Upper lobe of left lung (tissue), 6 donors: Measurements from ENCODE around the gene RPL12. TPM values are rescaled to one million over a fixed set of nuclear protein-coding genes. Genes with fewer than 3 reads are reported as not detected.

Experiments
- ATAC-seq, 2 donors: fragments of 200-7000 bp; cut with Tn5 transposase; one replicate each; pipeline ENCODE4 v1.9.1; 2022; ENCODE audit warnings: mild to moderate bottlenecking in 2 of 2, moderate library complexity in 2 of 2; ENCODE audit not compliant: low FRiP score in 2 of 2
- DNase-seq, 2 donors: peaks; one replicate each; pipeline ENCODE4 v3.0.0-alpha.2; 2019 to 2020
- H3K27ac ChIP-seq, 4 donors: fragments of 200-600 bp; sonication (generic); one replicate each; pipeline ENCODE4 v1.5.1; 2016 to 2019
- H3K27me3 ChIP-seq, 4 donors: fragments of 200-600 bp; sonication (generic); one replicate each; pipeline ENCODE4 v1.5.1; 2017 to 2019
- H3K36me3 ChIP-seq, 4 donors: fragments of 200-600 bp; sonication (generic); one replicate each; pipeline ENCODE4 v1.5.1; 2016 to 2019
- H3K4me1 ChIP-seq, 4 donors: fragments of 200-600 bp; sonication (generic); one replicate each; pipeline ENCODE4 v1.5.1; 2018 to 2019
- H3K4me3 ChIP-seq, 4 donors: fragments of 200-600 bp; sonication (generic); one replicate each; pipeline ENCODE4 v1.5.1; 2017 to 2019; ENCODE audit warnings: mild to moderate bottlenecking in 2 of 4, moderate library complexity in 1 of 4
- H3K9me3 ChIP-seq, 4 donors: fragments of 200-600 bp; sonication (generic); one replicate each; pipeline ENCODE4 v1.5.1; 2018 to 2019
- EP300 ChIP-seq, 4 donors: sonication (generic); formaldehyde crosslinking; IDR thresholded peaks; one replicate each; pipeline ENCODE4 v1.5.1; 2017; ENCODE audit warnings: antibody characterized with exemption in 4 of 4, control low read depth in 2 of 4
- POLR2A ChIP-seq, 4 donors: fragments of 450-650 bp; IDR thresholded peaks; one replicate each; pipeline ENCODE4 v1.5.1; 2016 to 2017; ENCODE audit warnings: antibody characterized with exemption in 4 of 4, mild to moderate bottlenecking in 2 of 4
- POLR2AphosphoS5 ChIP-seq, 2 donors: sonication (generic); formaldehyde crosslinking; IDR thresholded peaks; one replicate each; pipeline ENCODE4 v1.5.1; 2017; ENCODE audit warnings: antibody characterized with exemption in 2 of 2
- WGBS, 2 donors: methylation state at CpG; one replicate each; pipeline ENCODE4 v1.1.5; 2017 to 2018; 5-methylcytosine and 5-hydroxymethylcytosine counted together
- total RNA-seq, 6 donors: library from RNA; depleted of rRNA in 4 of 6; stranded (reverse); fragments of >200 nt in 4 of 6; gene quantifications; one replicate each; pipeline versions ENCODE4 v1.1.0 to v1.2.1, GENCODE V29; 2016 to 2021
- TF ChIP-seq, protein P1 (sequence below), 6 experiments: fragments of 450-650 bp in 4 of 6; fragments of 200-600 bp in 2 of 6; sonication (generic) in 2 of 6; IDR thresholded peaks; one replicate each; pipeline ENCODE4 v1.5.1; 2016 to 2019; ENCODE audit warnings: antibody characterized with exemption in 6 of 6
- donor health status: DM: no; HTN: no; CAD: no; lungs with moderate emphysema.
- donor health status: DM: no; HTN: yes; CAD: no; lungs with severe emphysema.

Gene RPL12
- total RNA-seq, 6 donors from 2014 or later: 841 to 1,291 (median 1,060) TPM

DNA sequence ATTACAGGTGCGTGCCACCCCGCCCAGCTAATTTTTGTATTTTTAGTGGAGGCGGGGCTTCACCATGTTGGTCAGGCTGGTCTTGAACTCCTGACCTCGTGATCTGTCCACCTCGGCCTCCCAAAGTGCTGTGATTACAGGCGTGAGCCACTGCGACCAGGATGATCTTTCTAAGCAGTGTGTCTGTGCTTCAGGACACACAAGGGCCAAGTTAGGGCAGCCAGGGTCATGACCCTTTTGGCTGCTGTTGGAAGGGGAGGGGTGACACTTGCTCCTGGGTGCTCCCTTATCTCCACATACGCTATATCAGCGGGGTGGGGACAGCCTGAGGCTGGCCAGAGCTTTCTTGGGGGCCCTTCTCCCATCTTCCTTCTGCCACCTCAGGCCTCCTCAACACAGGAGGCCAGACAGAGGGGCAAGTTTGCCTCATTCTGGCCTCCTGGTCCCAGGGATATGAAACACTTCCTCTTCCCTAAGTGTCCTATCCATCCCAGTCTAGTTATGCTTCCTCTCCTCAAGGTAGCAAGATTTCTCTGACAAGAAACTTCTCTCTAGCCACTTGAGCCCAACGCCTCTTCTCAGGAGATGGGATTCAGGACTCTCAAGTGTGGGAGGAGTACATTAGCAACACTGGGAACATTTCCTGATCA is 28.9 kb downstream of the RPL12 start:
- 88 to 94% methylated on average over 4 to 10 of the region's 10 CpGs for WGBS, 2 donors
- peaks cover 23 to 42% (median 26%) of the 10 kb centered on the region in 4 donors for H3K4me1 ChIP-seq

DNA sequence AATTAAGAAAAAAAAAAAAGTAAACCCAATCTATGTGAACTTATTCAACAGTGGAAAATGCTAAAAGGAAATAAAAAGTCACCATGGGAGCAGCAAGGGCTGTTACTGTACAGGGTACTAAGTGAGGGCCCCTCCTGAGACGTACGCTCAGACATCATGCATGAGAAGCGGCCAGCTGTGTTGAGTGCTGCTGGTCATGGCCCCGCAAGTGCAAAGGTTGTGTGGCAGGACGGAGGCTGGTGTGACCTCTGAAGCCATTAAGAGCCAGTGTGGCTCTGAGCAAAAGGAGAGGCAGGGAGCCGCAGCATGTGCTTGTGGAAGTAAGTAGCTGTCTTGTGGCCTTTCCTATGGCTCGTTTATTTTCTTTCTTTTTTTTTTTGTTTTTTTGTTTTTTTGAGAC is 30.1 kb downstream of the RPL12 start:
- Histone ChIP-seq H3K27ac (no peak overlapping the region), H3K4me1 (peaks cover 23 to 33% (median 26%) of the 10 kb centered on the region in 4 donors), H3K27me3 (no peaks in the 10 kb centered on the region), H3K9me3 (no peaks in the 10 kb centered on the region), H3K4me3 (no peak overlapping the region), H3K36me3 (no peaks in the 10 kb centered on the region)
- DNase-seq (no peak), ATAC-seq (no peak)
- TF ChIP-seq POLR2A (IDR thresholded peaks at IDR 0.05): no peak
- TF ChIP-seq POLR2AphosphoS5 (IDR thresholded peaks at IDR 0.05): no peak
- TF ChIP-seq, protein P1, sequence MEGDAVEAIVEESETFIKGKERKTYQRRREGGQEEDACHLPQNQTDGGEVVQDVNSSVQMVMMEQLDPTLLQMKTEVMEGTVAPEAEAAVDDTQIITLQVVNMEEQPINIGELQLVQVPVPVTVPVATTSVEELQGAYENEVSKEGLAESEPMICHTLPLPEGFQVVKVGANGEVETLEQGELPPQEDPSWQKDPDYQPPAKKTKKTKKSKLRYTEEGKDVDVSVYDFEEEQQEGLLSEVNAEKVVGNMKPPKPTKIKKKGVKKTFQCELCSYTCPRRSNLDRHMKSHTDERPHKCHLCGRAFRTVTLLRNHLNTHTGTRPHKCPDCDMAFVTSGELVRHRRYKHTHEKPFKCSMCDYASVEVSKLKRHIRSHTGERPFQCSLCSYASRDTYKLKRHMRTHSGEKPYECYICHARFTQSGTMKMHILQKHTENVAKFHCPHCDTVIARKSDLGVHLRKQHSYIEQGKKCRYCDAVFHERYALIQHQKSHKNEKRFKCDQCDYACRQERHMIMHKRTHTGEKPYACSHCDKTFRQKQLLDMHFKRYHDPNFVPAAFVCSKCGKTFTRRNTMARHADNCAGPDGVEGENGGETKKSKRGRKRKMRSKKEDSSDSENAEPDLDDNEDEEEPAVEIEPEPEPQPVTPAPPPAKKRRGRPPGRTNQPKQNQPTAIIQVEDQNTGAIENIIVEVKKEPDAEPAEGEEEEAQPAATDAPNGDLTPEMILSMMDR (IDR thresholded peaks at IDR 0.05): no peak
- TF ChIP-seq EP300 (IDR thresholded peaks at IDR 0.05): no peak
- 86 to 87% methylated on average over 7 of the region's 7 CpGs for WGBS, 2 donors

More for the DNA sequence above, 28.9 kb downstream of the RPL12 start:
- no peaks in the 10 kb centered on the region for H3K9me3 ChIP-seq
- peak overlapping the region in 1 of 4 donors; percentile 89 for H3K27ac ChIP-seq
- peak overlapping the region in 1 of 4 donors; percentile 88 for H3K4me3 ChIP-seq
- no peak for DNase-seq
- TF ChIP-seq POLR2AphosphoS5 (IDR thresholded peaks at IDR 0.05) (no peak), POLR2A (IDR thresholded peaks at IDR 0.05) (no peak), EP300 (IDR thresholded peaks at IDR 0.05) (no peak)
- TF ChIP-seq, protein P1 (IDR thresholded peaks at IDR 0.05): no peak
- ATAC-seq: no peak
- no peaks in the 10 kb centered on the region for H3K27me3 ChIP-seq
- H3K36me3 ChIP-seq: peaks cover 0 to 3% (median 0%) of the 10 kb centered on the region in 4 donors

DNA sequence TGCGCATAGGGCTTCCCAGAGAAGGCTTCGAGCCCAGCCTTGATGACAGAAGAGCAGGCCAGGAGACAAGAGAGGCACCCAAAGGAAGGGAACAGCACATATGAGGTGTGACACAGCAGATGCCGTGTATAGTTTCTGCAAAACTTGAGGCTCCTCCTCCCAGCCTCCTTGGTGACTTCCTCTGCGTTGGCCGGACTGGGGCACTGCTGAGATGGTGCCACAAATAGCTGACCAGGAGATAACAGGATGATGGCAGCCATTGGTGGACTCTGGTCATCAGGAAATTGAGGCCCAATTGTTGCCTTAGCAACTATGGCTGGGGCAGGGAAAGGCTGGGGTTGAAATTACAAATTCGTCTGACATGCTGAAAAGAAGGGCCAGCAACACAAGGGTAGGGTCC is 31.9 kb downstream of the RPL12 start:
- no peak for TF ChIP-seq EP300 (IDR thresholded peaks at IDR 0.05)
- no peak for TF ChIP-seq POLR2AphosphoS5 (IDR thresholded peaks at IDR 0.05)
- TF ChIP-seq POLR2A (IDR thresholded peaks at IDR 0.05): no peak
- TF ChIP-seq, protein P1 (IDR thresholded peaks at IDR 0.05): no peak
- 83 to 91% methylated on average over 4 to 6 of the region's 6 CpGs for WGBS, 2 donors
- ATAC-seq (no peak), DNase-seq (no peak)
- Histone ChIP-seq H3K4me1 (peaks cover 12 to 17% (median 14%) of the 10 kb centered on the region in 4 donors), H3K36me3 (no peaks in the 10 kb centered on the region), H3K4me3 (no peak overlapping the region), H3K27ac (no peak overlapping the region), H3K9me3 (no peaks in the 10 kb centered on the region), H3K27me3 (no peaks in the 10 kb centered on the region)

DNA sequence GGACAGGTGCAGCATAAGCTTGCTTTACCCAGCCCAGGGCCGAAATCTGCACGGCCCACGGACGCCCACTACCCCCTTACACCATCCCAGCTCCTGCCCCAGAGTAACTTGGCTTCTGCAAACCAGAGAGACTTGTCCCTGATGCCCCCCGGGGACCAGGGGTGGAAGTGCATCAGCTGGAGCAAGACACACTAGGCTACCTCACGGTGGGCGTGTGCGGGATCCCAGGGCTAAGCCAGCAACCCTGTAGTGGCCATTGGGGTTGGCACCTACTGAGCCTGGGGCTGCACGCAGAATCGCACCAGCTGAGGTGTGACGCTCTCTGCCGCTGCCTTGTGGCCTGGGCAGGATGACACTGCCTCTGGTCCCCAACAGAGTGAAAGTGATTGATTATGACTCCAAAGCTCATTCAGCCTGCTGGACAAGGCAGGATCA is 33.2 kb downstream of the RPL12 start:
- ATAC-seq: peak; percentile 30 to 38
- Histone ChIP-seq H3K27me3 (no peaks in the 10 kb centered on the region), H3K9me3 (no peaks in the 10 kb centered on the region), H3K27ac (no peak overlapping the region), H3K36me3 (no peaks in the 10 kb centered on the region), H3K4me3 (no peak overlapping the region), H3K4me1 (peaks cover 6 to 12% (median 9%) of the 10 kb centered on the region in 4 donors)
- TF ChIP-seq EP300 (IDR thresholded peaks at IDR 0.05) (no peak), POLR2A (IDR thresholded peaks at IDR 0.05) (no peak), POLR2AphosphoS5 (IDR thresholded peaks at IDR 0.05) (no peak)
- TF ChIP-seq, protein P1 (IDR thresholded peaks at IDR 0.05): peak in 3 of 6 experiments; percentile 10 to 33 (median 28)
- peak in 1 of 2 donors; percentile 36 for DNase-seq
- WGBS, 2 donors: 66% methylated on average over 12 of the region's 12 CpGs; no CpG with 5 or more reads in 1 of the 2 donors
